ENCODE results near the gene IFT25.
A peak's percentile ranks its signal among the peaks of the same experiment; 100 is the strongest.

- TF ChIP-seq EP300 (IDR thresholded peaks at IDR 0.05; ENCODE audit: low read depth in 2 of 2, low read length in 2 of 2) (no peak), EP300 (CRISPR knock-in tag; IDR thresholded peaks at IDR 0.05; ENCODE audit: borderline replicate concordance) (no peak), ZBTB21 (CRISPR knock-in tag; IDR thresholded peaks at IDR 0.05) (no peak), HNRNPH1 (optimal IDR thresholded peaks at IDR 0.05; ENCODE audit: low read depth, low read length) (no peak), ZNF331 (CRISPR knock-in tag; IDR thresholded peaks at IDR 0.05) (0 out of 2 replicates have a peak, but pooled peaks have one; percentile 43)
These were observed at the start of gene IFT25 for GRCh38 chr1:53945433-53946251.

All from HepG2 (cell line).